HepG2 (cell line): ENCODE results near the gene SKIL. TPM values are rescaled to one million over a fixed set of nuclear protein-coding genes. Genes with fewer than 3 reads are reported as not detected.
A peak's percentile ranks its signal among the peaks of the same experiment; 100 is the strongest.
"Not testable (repeated sequence)": the region's sequence is repeated elsewhere in the genome, so short reads cannot be mapped to it uniquely, and the experiment has no call there.

Source experiments
- ATAC-seq: fragments of 200-7000 bp; cut with Tn5 transposase; 3 replicates; pipeline ENCODE4 v1.9.1; 2020; ENCODE audit warnings: mild to moderate bottlenecking, moderate library complexity
- BruUV-seq: library from RNA; stranded (reverse); fragments of 400-500 nt; replicated peaks from 2 replicates; lab custom pipeline; 2021; lab: Mats Ljungman, UMichigan
- CTCF ChIA-PET: fragments of 300-600 bp; formaldehyde crosslinking; extraction: SDS; loops from one replicate; lab custom pipeline; 2021; ENCODE audit warnings: low total read pairs, inconsistent platforms, low intra/inter-chr PET ratio; lab: Yijun Ruan, JAX
- POLR2A ChIA-PET: fragments of 350-600 bp; sonication (Branson Sonifier 250); formaldehyde crosslinking; loops from one replicate; lab custom pipeline; 2020; ENCODE audit warnings: antibody characterized with exemption, inconsistent platforms; lab: Yijun Ruan, JAX
- DNase-seq: peaks from one replicate; pipeline ENCODE4 v3.0.0-alpha.2; 2015; ENCODE audit warnings: low spot score
- FAIRE-seq: peaks from 3 replicates; lab custom pipeline; 2011; peaks lifted over from hg19 to GRCh38; lab: Jason Lieb, UNC
- H2AFZ ChIP-seq: one replicate; pipeline ENCODE4 v1.6.1; 2011; ENCODE audit warnings: low read length, inconsistent platforms
- H3K27ac ChIP-seq: fragments of 300-600 bp; 3 replicates; pipeline ENCODE4 v1.8.0; 2011; ENCODE audit warnings: mixed run types, mild to moderate bottlenecking, mixed read lengths, low read length, inconsistent platforms; ENCODE audit not compliant: insufficient read depth; ENCODE audit errors: extremely low read length
- H3K27me3 ChIP-seq, 2 experiments: fragments of 200-600 bp in 1 of 2; 2 replicates in 1 of 2; 3 replicates in 1 of 2; pipeline versions ENCODE4 v1.6.0 to v1.8.0; 2011; ENCODE audit warnings: low read length in 2 of 2, mild to moderate bottlenecking in 2 of 2, moderate library complexity in 2 of 2, inconsistent platforms in 1 of 2; ENCODE audit not compliant: insufficient read depth in 2 of 2, control insufficient read depth in 1 of 2
- H3K36me3 ChIP-seq, 2 experiments: fragments of 200-600 bp in 1 of 2; replicated peaks in 1 of 2; 2 replicates in 1 of 2; 3 replicates in 1 of 2; pipeline versions ENCODE4 v1.5.1 to v1.8.0; 2011; ENCODE audit warnings: low read length in 2 of 2, inconsistent platforms in 1 of 2; ENCODE audit not compliant: insufficient read depth in 2 of 2, control insufficient read depth in 1 of 2
- H3K4me1 ChIP-seq: 2 replicates; pipeline ENCODE4 v1.5.1; 2012; ENCODE audit warnings: low read length, inconsistent platforms; ENCODE audit not compliant: insufficient read depth
- H3K4me2 ChIP-seq: 2 replicates; pipeline ENCODE4 v1.6.0; 2011; ENCODE audit warnings: low read depth, low read length, inconsistent platforms
- H3K4me3 ChIP-seq, 3 experiments: fragments of 200-600 bp in 1 of 3; sonication (generic), shearing (Covaris generic) in 1 of 3; replicated peaks in 1 of 3; 2 replicates each; pipeline ENCODE4 v1.5.1; 2011 to 2016; ENCODE audit warnings: low read length in 3 of 3, inconsistent platforms in 2 of 3, low read depth in 2 of 3, mild to moderate bottlenecking in 2 of 3, control low read depth in 1 of 3, mixed read lengths in 1 of 3; ENCODE audit not compliant: insufficient read depth in 1 of 3
- H3K79me2 ChIP-seq: one replicate; pipeline ENCODE4 v1.6.1; 2011; ENCODE audit warnings: low read length, inconsistent platforms; ENCODE audit not compliant: insufficient read depth
- H3K9ac ChIP-seq: 2 replicates; pipeline ENCODE4 v1.6.0; 2011; ENCODE audit warnings: mild to moderate bottlenecking, low read depth, low read length, inconsistent platforms; ENCODE audit not compliant: insufficient read depth
- H3K9me3 ChIP-seq: 2 replicates; pipeline ENCODE4 v1.5.1; 2012; ENCODE audit warnings: mild to moderate bottlenecking, low read length
- H4K20me1 ChIP-seq: 2 replicates; pipeline ENCODE4 v1.6.0; 2011; ENCODE audit warnings: inconsistent platforms, mild to moderate bottlenecking, low read length, moderate library complexity; ENCODE audit not compliant: insufficient read depth
- MAFF ChIP-seq: IDR thresholded peaks from 2 replicates; pipeline ENCODE4 v1.6.1; 2011; ENCODE audit warnings: low read depth, low read length, improper control_type of control experiment
- MAFK ChIP-seq, 2 experiments: IDR thresholded peaks in 1 of 2; conservative IDR thresholded peaks in 1 of 2; 2 replicates each; pipeline ENCODE4 v1.6.1; 2011; ENCODE audit warnings: improper control_type of control experiment in 2 of 2, low read length in 2 of 2
- NFYB ChIP-seq: sonication (generic); formaldehyde crosslinking; IDR thresholded peaks from 2 replicates; pipeline ENCODE4 v1.4.0; 2020; ENCODE audit warnings: missing genetic modification reagents
- NFYC ChIP-seq: IDR thresholded peaks from 2 replicates; pipeline ENCODE4 v1.6.1; 2016; ENCODE audit warnings: missing genetic modification reagents, missing compliant biosample characterization
- TGIF2 ChIP-seq: IDR thresholded peaks from 2 replicates; pipeline ENCODE4 v1.6.1; 2016; ENCODE audit warnings: control low read depth, missing compliant biosample characterization
- ZNF850 ChIP-seq: sonication (generic); formaldehyde crosslinking; conservative IDR thresholded peaks from 2 replicates; pipeline ENCODE4 v1.9.0; 2021; ENCODE audit warnings: mild to moderate bottlenecking, missing genetic modification reagents
- WGBS: methylation state at CpG from one replicate; pipeline ENCODE4 v1.1.6; 2017; ENCODE audit warnings: low lambda C conversion rate; 5-methylcytosine and 5-hydroxymethylcytosine counted together
- in situ Hi-C: cut with HindIII; loops from 2 replicates; pipeline ENCODE4 v1.10.0; 2017; ENCODE audit warnings: low pct_unique_long_range_greater_than_20kb; ENCODE audit not compliant: extremely low pct_ligation_motif_present
- intact Hi-C: fragments of 100-400 bp; cut with micrococcal nuclease; formaldehyde crosslinking; loops from one replicate; pipeline ENCODE4 v1.10.0; 2022; ENCODE audit not compliant: unreplicated experiment
- polyA plus RNA-seq, 8 experiments: library from polyadenylated mRNA; depleted of rRNA in 3 of 8; stranded (reverse) in 7 of 8; unstranded in 1 of 8; fragments of >200 nt; fragmentation: Illumina TruSeq in 4 of 8; extraction: Trizol in 4 of 8; gene quantifications; 2 replicates each; pipeline versions ENCODE4 v1.2.1 to v1.2.3, GENCODE V29; 2011 to 2016; ENCODE audit warnings: low read depth in 4 of 8, missing spikeins in 1 of 8, mixed read lengths in 1 of 8; ENCODE audit not compliant: insufficient read depth in 1 of 8
- total RNA-seq, 5 experiments: library from RNA; depleted of rRNA; stranded (reverse); fragments of >200 nt; fragmentation: Illumina TruSeq; extraction: Trizol; gene quantifications; 2 replicates each; pipeline ENCODE4 v1.2.3, GENCODE V29; 2016; ENCODE audit warnings: low read depth in 1 of 5
- TF ChIP-seq, protein P1 (sequence below): sonication (generic); formaldehyde crosslinking; IDR thresholded peaks from 2 replicates; pipeline ENCODE4 v1.4.0; 2020; ENCODE audit warnings: missing genetic modification reagents

Gene SKIL
- total and polyA plus RNA-seq, 2 of the 13 experiments (the other 11 are each of a cell fraction or from before 2014, with no cell fraction given): 5.2 to 20.7 TPM

GRCh38 chr3:170327040-170327808 is 30.3 kb upstream of the SKIL start:
- in situ Hi-C loops: no loop called here
- no peak for TF ChIP-seq TGIF2 (CRISPR knock-in tag)
- TF ChIP-seq, protein P1, sequence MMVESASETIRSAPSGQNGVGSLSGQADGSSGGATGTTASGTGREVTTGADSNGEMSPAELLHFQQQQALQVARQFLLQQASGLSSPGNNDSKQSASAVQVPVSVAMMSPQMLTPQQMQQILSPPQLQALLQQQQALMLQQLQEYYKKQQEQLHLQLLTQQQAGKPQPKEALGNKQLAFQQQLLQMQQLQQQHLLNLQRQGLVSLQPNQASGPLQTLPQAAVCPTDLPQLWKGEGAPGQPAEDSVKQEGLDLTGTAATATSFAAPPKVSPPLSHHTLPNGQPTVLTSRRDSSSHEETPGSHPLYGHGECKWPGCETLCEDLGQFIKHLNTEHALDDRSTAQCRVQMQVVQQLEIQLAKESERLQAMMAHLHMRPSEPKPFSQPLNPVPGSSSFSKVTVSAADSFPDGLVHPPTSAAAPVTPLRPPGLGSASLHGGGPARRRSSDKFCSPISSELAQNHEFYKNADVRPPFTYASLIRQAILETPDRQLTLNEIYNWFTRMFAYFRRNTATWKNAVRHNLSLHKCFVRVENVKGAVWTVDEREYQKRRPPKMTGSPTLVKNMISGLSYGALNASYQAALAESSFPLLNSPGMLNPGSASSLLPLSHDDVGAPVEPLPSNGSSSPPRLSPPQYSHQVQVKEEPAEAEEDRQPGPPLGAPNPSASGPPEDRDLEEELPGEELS: no peak
- TF ChIP-seq ZNF850 (CRISPR knock-in tag): peak; percentile 99
- DNase-seq: no peak
- no peak overlapping the region for H2AFZ ChIP-seq
- H3K79me2 ChIP-seq: no peaks in the 10 kb centered on the region
- H3K9ac ChIP-seq: no peak overlapping the region
- no peaks in the 10 kb centered on the region for H3K9me3 ChIP-seq
- no TSS peak for BruUV-seq
- H3K27me3 ChIP-seq: no peaks in the 10 kb centered on the region
- H3K36me3 ChIP-seq: no peaks in the 10 kb centered on the region
- FAIRE-seq: no peak
- no peak overlapping the region for H3K4me2 ChIP-seq
- ATAC-seq: no peak
- intact Hi-C loops: no loop called here
- H4K20me1 ChIP-seq: no peaks in the 10 kb centered on the region
- no peak overlapping the region for H3K27ac ChIP-seq
- H3K4me1 ChIP-seq: peaks cover 41% of the 10 kb centered on the region
- 91% methylated on average over 18 of the region's 24 CpGs for WGBS
- CTCF ChIA-PET: no interaction called here
- POLR2A ChIA-PET: interaction anchor here (1.0 kb wide), 1 partner anchor 29 kb away, joined by 5 read pairs; no protein-coding TSS in a partner anchor
- H3K4me3 ChIP-seq: no peak overlapping the region

DNA sequence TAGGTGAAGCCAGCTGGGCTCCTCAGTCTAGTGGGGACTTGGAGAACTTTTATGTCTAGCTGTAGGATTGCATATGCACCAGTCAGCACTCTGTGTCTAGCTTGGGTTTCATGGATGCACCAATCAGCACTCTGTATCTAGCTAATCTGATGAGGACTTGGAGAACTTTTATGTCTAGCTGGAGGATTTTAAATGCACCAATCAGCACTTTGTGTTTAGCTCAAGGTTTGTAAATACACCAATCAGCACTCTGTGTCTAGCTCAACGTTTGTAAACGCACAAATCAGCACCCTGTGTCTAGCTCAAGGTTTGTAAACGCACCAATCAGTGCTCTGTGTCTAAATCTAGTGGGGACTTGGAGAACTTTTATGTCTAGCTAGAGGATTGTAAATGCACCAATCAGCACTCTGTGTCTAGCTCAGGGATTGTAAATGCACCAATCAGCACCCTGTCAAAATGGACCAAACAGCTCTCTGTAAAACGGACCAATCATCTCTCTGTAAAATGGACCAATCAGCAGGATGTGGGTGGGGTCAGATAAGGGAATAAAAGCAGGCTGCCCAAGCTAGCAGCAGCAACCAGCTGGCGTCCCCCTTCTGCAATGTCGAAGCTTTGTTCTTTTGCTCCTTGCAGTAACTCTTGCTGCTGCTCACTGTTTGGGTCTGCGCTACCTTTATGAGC is 29.5 kb upstream of the SKIL start:
- CTCF ChIA-PET, BruUV-seq, H3K79me2 ChIP-seq: not testable (repeated sequence)

More for the DNA sequence above, 29.5 kb upstream of the SKIL start:
- peaks cover 33% of the 10 kb centered on the region for H3K4me1 ChIP-seq
- 77% methylated on average over 6 of the region's 7 CpGs for WGBS
- H3K27ac ChIP-seq, intact Hi-C loops, H2AFZ ChIP-seq, H3K9ac ChIP-seq, H3K4me3 ChIP-seq, H4K20me1 ChIP-seq, H3K9me3 ChIP-seq, FAIRE-seq, DNase-seq, in situ Hi-C loops, H3K36me3 ChIP-seq, H3K27me3 ChIP-seq, H3K4me2 ChIP-seq, ATAC-seq: not testable (repeated sequence)
- POLR2A ChIA-PET: interaction anchor here (1.0 to 1.2 kb wide), 3 partner anchors 11 to 30 kb away, joined by 3 to 5 read pairs (median 3); partner anchors contain the start of gene SKIL
- TF ChIP-seq MAFF (peak; percentile 42; the same call in 1 of the 2 replicates), MAFK (conservative IDR thresholded peaks at IDR 0.05 in 1 of 2, IDR thresholded peaks at IDR 0.05 in 1 of 2; ENCODE audit: low read length in 2 of 2) (peak; percentile 31 to 53; a peak in 2 of 4 replicates), NFYB (CRISPR knock-in tag) (peak; percentile 58; the same call in 1 of the 2 replicates), NFYC (CRISPR knock-in tag) (peak; percentile 31; the same call in 1 of the 2 replicates)
